ENCODE data around the gene CADM3.

The CADM3 gene

GRCh38 chr1:159248311-159248710 lies 76.9 kb downstream of the CADM3 start:
- no peak for DNase-seq

GRCh38 chr1:159250638-159251216 lies 79.3 kb downstream of the CADM3 start:
- DNase-seq: no peak

Measured in anterior cingulate cortex (tissue), 58 donors.